Dedifferentiated amniotic fluid mesenchymal stem cell (primary cell): ENCODE data around the gene DNAAF2.
"Not testable (repeated sequence)": the region's sequence is repeated elsewhere in the genome, so short reads cannot be mapped to it uniquely, and the experiment has no call there.

ENCODE experiments used
- DNase-seq: peaks from one replicate; pipeline ENCODE4 v3.0.0-alpha.2; 2016; ENCODE audit errors: extremely low spot score

DNAAF2 gene

GRCh38 chr14:49584981-49585640 is 49.9 kb downstream of the DNAAF2 start:
- DNase-seq, result not testable (repeated sequence)

- DNase-seq, result no peak
Measured at GRCh38 chr14:49584058-49584457, 51.0 kb downstream of the DNAAF2 start.

GRCh38 chr14:49583629-49584028 is 51.4 kb downstream of the DNAAF2 start:
- no peak for DNase-seq

GRCh38 chr14:49582113-49582977 is 52.7 kb downstream of the DNAAF2 start:
- DNase-seq, result no peak

GRCh38 chr14:49581209-49582112 is 53.6 kb downstream of the DNAAF2 start:
- no peak for DNase-seq

GRCh38 chr14:49579841-49580240 is 55.2 kb downstream of the DNAAF2 start:
- no peak for DNase-seq

GRCh38 chr14:49578141-49578540 is 56.9 kb downstream of the DNAAF2 start:
- no peak for DNase-seq
